B cell (primary cell): ENCODE results near the gene BTRC.

Experiments
- EZH2 ChIP-seq: IDR thresholded peaks from 2 replicates; pipeline ENCODE4 v1.6.1; 2012; ENCODE audit warnings: borderline replicate concordance, low read depth, mild to moderate bottlenecking, moderate library complexity, low read length; ENCODE audit not compliant: insufficient read depth, poor library complexity, severe bottlenecking
- TF ChIP-seq, protein P1 (sequence below): fragments of 200-600 bp; IDR thresholded peaks from one replicate; pipeline ENCODE4 v1.8.0; 2022; ENCODE audit warnings: antibody characterized with exemption, mild to moderate bottlenecking

DNA sequence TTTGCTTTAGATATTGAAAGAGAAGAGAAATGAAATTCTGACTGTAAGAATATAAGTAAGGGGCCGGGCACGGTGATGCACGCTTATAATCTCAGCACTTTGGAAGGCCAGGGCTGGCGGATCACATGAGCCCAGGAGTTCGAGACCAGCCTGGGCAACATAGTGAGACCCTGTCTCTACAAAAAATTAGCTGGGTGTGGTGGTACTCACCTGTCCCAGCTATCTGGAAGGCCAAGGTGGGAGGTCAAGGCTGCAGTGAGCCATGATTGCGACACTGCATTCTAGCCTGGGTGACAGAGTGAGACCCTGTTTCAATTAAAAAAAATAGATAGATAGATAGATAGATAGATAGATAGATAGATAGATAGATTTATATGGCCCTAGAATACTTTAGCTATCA lies 82.3 kb downstream of the BTRC start:
- TF ChIP-seq, protein P1, sequence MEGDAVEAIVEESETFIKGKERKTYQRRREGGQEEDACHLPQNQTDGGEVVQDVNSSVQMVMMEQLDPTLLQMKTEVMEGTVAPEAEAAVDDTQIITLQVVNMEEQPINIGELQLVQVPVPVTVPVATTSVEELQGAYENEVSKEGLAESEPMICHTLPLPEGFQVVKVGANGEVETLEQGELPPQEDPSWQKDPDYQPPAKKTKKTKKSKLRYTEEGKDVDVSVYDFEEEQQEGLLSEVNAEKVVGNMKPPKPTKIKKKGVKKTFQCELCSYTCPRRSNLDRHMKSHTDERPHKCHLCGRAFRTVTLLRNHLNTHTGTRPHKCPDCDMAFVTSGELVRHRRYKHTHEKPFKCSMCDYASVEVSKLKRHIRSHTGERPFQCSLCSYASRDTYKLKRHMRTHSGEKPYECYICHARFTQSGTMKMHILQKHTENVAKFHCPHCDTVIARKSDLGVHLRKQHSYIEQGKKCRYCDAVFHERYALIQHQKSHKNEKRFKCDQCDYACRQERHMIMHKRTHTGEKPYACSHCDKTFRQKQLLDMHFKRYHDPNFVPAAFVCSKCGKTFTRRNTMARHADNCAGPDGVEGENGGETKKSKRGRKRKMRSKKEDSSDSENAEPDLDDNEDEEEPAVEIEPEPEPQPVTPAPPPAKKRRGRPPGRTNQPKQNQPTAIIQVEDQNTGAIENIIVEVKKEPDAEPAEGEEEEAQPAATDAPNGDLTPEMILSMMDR = no peak
- no peak for TF ChIP-seq EZH2
